Measurements from ENCODE around the gene ARL3.

DNA sequence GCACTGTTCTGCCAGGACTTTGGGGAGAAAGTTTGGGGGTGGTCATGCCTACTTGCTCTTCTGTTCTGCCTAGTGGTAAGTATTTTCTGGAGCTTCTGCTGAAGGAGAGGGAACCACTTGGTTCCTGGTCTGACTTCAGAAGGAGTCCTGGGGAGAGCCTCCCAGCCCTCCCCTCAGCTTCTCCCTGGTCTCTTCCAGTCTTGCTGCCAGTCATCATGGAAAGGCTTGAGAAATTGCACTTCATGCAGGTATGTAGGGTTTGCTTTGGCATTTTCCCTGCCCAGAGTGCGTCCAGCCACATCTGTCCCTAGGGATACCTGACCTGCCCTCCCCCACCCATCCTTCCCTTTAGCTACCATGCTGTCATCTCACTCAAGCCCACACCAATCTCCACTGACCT is 18.5 kb upstream of the ARL3 start:
- no peak for TF ChIP-seq CTCF (IDR thresholded peaks at IDR 0.05)
- no peak for TF ChIP-seq POLR2A (IDR thresholded peaks at IDR 0.05)
- no peak for TF ChIP-seq EP300 (IDR thresholded peaks at IDR 0.05)

All from gastroesophageal sphincter (tissue), 3 donors.